Measurements from ENCODE around the gene JAKMIP3. TPM values are rescaled to one million over a fixed set of nuclear protein-coding genes. Genes with fewer than 3 reads are reported as not detected.
"Not testable (repeated sequence)": the region's sequence is repeated elsewhere in the genome, so short reads cannot be mapped to it uniquely, and the experiment has no call there.

JAKMIP3 gene
- total RNA-seq, 1 experiment from 2014 or later = 1.0 TPM

DNA sequence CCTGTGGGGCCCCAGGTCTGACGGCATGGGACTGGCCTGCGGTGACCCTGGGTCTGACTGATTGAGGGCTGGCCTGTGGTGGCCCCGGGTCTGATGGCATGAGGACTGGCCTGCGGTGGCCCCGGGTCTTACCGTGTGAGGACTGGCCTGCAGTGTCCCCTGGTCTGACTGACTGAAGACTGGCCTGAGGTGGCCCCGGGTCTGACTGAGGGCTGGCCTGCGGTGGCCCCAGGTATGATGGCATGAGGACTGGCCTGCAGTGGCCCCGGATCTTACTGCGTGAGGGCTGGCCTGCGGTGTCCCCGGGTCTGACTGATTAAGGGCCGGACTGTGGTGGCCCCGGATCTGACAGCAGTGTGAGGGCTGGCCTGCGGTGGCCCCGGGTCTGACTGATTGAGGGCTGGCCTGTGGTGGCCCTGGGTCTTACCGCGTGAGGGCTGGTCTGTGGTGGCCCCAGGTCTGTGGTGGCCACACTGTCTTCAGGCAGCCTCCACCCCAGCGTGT lies 10.9 kb downstream of the JAKMIP3 start:
- H2AFZ ChIP-seq (ENCODE audit: low read length) = no peak overlapping the region
- BruUV-seq (replicated peaks) = no TSS peak
- POLR2A ChIA-PET (ENCODE audit: unreplicated experiment) = no interaction called here
- no peaks in the 10 kb centered on the region for H3K36me3 ChIP-seq (ENCODE audit: low read depth, low read length)
- CTCF ChIA-PET = no interaction called here
- no peaks in the 10 kb centered on the region for H4K20me1 ChIP-seq (ENCODE audit: low read length)
- no peak for TF ChIP-seq EZH2phosphoT487 (IDR thresholded peaks at IDR 0.05; ENCODE audit: borderline replicate concordance, low read length)
- H3K27ac ChIP-seq (ENCODE audit: low read length) = no peak overlapping the region
- H3K4me2 ChIP-seq (ENCODE audit: low read length) = no peak overlapping the region
- no peak for DNase-seq
- H3K9me2 ChIP-seq (replicated peaks; ENCODE audit: low read length) = no peaks in the 10 kb centered on the region
- no peaks in the 10 kb centered on the region for H3K27me3 ChIP-seq (ENCODE audit: low read length)
- H3K79me2 ChIP-seq (ENCODE audit: low read length) = no peaks in the 10 kb centered on the region
- H3K4me3 ChIP-seq (ENCODE audit: low read length) = no peak overlapping the region
- ATAC-seq = no peak
- no peaks in the 10 kb centered on the region for H3K9me3 ChIP-seq (ENCODE audit: low read length)
- H3K4me1 ChIP-seq (ENCODE audit: insufficient read depth, low read length) = no peaks in the 10 kb centered on the region
- no peak overlapping the region for H3K9ac ChIP-seq (ENCODE audit: low read length)
- intact Hi-C loops (cut with micrococcal nuclease) = no loop called here
- no peaks in the 10 kb centered on the region for H3F3A ChIP-seq (ENCODE audit: low read length, unreplicated experiment)

DNA sequence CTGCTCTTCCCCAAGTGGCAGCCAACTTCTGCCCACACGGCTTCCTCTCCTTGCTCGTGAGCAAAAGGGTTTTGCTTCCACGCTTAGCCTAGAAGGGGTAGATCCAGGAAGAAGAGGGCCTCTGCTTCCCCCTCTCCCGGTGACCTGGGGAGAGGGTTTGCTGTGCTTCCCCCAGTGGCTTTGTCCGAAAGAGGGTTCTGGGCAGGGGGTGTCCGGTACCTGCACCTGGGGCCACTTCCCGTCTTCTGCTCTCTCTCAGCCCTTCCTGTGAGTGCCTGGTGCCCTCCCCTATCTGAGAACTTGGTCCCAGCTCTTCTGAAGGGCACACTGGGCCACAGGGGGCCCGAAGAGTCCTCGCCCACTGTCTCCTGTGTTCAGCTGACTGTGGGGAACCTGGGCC lies 11.3 kb downstream of the JAKMIP3 start:
- Histone ChIP-seq H3K4me2 (ENCODE audit: low read length) (no peak overlapping the region), H3K9me3 (ENCODE audit: low read length) (no peaks in the 10 kb centered on the region), H3K27ac (ENCODE audit: low read length) (no peak overlapping the region), H2AFZ (ENCODE audit: low read length) (no peak overlapping the region), H4K20me1 (ENCODE audit: low read length) (no peaks in the 10 kb centered on the region), H3K79me2 (ENCODE audit: low read length) (no peaks in the 10 kb centered on the region), H3K4me3 (ENCODE audit: low read length) (no peak overlapping the region), H3K4me1 (ENCODE audit: insufficient read depth, low read length) (no peaks in the 10 kb centered on the region), H3K36me3 (ENCODE audit: low read depth, low read length) (no peaks in the 10 kb centered on the region), H3F3A (ENCODE audit: low read length, unreplicated experiment) (no peaks in the 10 kb centered on the region), H3K27me3 (ENCODE audit: low read length) (no peaks in the 10 kb centered on the region), H3K9me2 (replicated peaks; ENCODE audit: low read length) (no peaks in the 10 kb centered on the region), H3K9ac (ENCODE audit: low read length) (no peak overlapping the region)
- intact Hi-C loops (cut with micrococcal nuclease) = no loop called here
- DNase-seq (no peak), ATAC-seq (no peak)
- CTCF ChIA-PET = no interaction called here
- TF ChIP-seq, protein P1, sequence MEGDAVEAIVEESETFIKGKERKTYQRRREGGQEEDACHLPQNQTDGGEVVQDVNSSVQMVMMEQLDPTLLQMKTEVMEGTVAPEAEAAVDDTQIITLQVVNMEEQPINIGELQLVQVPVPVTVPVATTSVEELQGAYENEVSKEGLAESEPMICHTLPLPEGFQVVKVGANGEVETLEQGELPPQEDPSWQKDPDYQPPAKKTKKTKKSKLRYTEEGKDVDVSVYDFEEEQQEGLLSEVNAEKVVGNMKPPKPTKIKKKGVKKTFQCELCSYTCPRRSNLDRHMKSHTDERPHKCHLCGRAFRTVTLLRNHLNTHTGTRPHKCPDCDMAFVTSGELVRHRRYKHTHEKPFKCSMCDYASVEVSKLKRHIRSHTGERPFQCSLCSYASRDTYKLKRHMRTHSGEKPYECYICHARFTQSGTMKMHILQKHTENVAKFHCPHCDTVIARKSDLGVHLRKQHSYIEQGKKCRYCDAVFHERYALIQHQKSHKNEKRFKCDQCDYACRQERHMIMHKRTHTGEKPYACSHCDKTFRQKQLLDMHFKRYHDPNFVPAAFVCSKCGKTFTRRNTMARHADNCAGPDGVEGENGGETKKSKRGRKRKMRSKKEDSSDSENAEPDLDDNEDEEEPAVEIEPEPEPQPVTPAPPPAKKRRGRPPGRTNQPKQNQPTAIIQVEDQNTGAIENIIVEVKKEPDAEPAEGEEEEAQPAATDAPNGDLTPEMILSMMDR (conservative IDR thresholded peaks at IDR 0.05; ENCODE audit: low read depth, low read length) = no peak
- TF ChIP-seq EZH2 (IDR thresholded peaks at IDR 0.05; ENCODE audit: low read length, unreplicated experiment) (no peak), EZH2phosphoT487 (IDR thresholded peaks at IDR 0.05; ENCODE audit: borderline replicate concordance, low read length) (no peak)
- no TSS peak for BruUV-seq (replicated peaks)
- POLR2A ChIA-PET (ENCODE audit: unreplicated experiment) = no interaction called here

DNA sequence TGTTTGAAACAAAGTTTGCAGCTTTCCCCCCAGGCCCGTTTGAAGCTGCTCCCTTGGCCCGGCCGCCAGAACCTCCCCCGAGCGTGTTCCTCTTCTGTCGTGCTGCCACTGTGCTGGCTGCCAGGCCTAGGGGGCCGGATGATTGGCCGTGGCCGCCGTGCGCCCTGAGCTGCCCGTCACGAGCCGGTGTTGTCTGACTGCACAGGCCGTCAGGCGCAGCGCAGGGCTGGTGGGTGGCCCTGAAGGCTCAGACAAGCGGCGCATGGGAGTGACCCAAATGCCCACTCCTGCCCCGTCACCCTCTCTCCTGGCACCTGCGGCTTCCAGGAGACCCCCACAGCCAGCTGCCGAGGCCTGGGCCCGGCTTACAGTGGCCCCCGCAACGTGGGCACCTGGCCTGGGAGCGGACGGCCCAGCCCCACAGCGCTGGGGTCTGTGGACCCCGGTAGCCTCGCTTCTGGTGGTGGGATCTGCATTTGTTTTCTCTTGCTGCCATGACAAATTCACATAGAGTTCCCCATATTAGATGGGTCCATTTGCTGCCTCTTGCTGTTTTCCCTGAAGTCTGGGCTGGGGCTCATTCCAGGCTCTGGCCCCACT lies 13.1 kb downstream of the JAKMIP3 start:
- DNase-seq = no peak
- CTCF ChIA-PET = no interaction called here
- TF ChIP-seq, protein P1 (conservative IDR thresholded peaks at IDR 0.05; ENCODE audit: low read depth, low read length) = no peak
- no peak for TF ChIP-seq EZH2 (IDR thresholded peaks at IDR 0.05; ENCODE audit: low read length, unreplicated experiment)
- no peak for TF ChIP-seq EZH2phosphoT487 (IDR thresholded peaks at IDR 0.05; ENCODE audit: borderline replicate concordance, low read length)
- no peaks in the 10 kb centered on the region for H4K20me1 ChIP-seq (ENCODE audit: low read length)
- H3K9me3 ChIP-seq (ENCODE audit: low read length) = no peaks in the 10 kb centered on the region
- H3K36me3 ChIP-seq (ENCODE audit: low read depth, low read length) = no peaks in the 10 kb centered on the region
- intact Hi-C loops (cut with micrococcal nuclease) = no loop called here
- no peak overlapping the region for H3K4me2 ChIP-seq (ENCODE audit: low read length)
- no TSS peak for BruUV-seq (replicated peaks)
- H3K9ac ChIP-seq (ENCODE audit: low read length) = no peak overlapping the region
- H3K4me1 ChIP-seq (ENCODE audit: insufficient read depth, low read length) = no peaks in the 10 kb centered on the region
- no peaks in the 10 kb centered on the region for H3K9me2 ChIP-seq (replicated peaks; ENCODE audit: low read length)
- POLR2A ChIA-PET (ENCODE audit: unreplicated experiment) = no interaction called here
- no peaks in the 10 kb centered on the region for H3K27me3 ChIP-seq (ENCODE audit: low read length)
- H3K79me2 ChIP-seq (ENCODE audit: low read length) = no peaks in the 10 kb centered on the region
- H2AFZ ChIP-seq (ENCODE audit: low read length) = no peak overlapping the region
- no peak overlapping the region for H3K4me3 ChIP-seq (ENCODE audit: low read length)
- H3F3A ChIP-seq (ENCODE audit: low read length, unreplicated experiment) = no peaks in the 10 kb centered on the region
- ATAC-seq = no peak
- H3K27ac ChIP-seq (ENCODE audit: low read length) = no peak overlapping the region

DNA sequence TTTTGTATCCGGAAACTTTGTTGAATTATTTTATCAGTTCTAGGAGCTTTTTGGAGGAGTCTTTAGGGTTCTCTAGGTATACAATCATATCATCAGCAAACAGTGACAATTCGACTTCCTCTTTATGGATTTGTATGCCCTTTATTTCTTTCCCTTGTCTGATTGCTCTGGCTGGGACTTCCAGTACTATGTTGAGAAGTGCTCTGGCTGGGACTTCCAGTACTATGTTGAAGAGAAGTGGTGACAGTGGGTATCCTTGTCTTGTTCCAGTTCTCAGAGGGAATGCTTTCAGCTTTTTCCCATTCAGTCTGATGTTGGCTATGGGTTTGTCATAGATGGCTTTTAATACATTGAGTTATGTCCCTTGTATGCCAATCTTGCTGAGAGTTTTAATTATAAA lies 18.6 kb downstream of the JAKMIP3 start:
- H3K4me1 ChIP-seq (ENCODE audit: insufficient read depth, low read length); H3K4me3 ChIP-seq (ENCODE audit: low read length); H3K9me3 ChIP-seq (ENCODE audit: low read length); ATAC-seq; POLR2A ChIA-PET (ENCODE audit: unreplicated experiment); DNase-seq; H2AFZ ChIP-seq (ENCODE audit: low read length); intact Hi-C loops (cut with micrococcal nuclease); H3K27ac ChIP-seq (ENCODE audit: low read length); H3K9me2 ChIP-seq (replicated peaks; ENCODE audit: low read length); CTCF ChIA-PET; H4K20me1 ChIP-seq (ENCODE audit: low read length); H3K4me2 ChIP-seq (ENCODE audit: low read length); H3K27me3 ChIP-seq (ENCODE audit: low read length); H3K36me3 ChIP-seq (ENCODE audit: low read depth, low read length); H3K9ac ChIP-seq (ENCODE audit: low read length); BruUV-seq (replicated peaks); H3K79me2 ChIP-seq (ENCODE audit: low read length); H3F3A ChIP-seq (ENCODE audit: low read length, unreplicated experiment): not testable (repeated sequence)

DNA sequence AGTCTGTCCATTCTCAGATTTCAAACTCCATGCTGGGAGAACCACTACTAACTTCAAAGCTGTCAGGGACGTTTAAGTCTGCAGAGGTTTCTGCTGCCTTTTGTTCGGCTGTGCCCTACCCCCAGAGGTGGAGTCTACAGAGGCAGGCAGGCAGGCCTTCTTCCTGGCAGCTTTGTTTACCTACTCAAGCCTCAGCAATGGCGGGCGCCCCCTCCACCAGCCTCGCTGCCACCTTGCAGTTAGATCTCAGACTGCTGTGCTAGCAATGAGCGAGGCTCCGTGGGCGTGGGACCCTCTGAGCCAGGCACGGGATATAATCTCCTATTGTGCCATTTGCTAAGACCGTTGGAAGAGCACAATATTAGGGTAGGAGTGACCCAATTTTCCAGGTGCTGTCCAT lies 27.5 kb downstream of the JAKMIP3 start:
- H3K4me2 ChIP-seq (ENCODE audit: low read length); H3K9ac ChIP-seq (ENCODE audit: low read length); H3K27ac ChIP-seq (ENCODE audit: low read length); H3K27me3 ChIP-seq (ENCODE audit: low read length); H3K79me2 ChIP-seq (ENCODE audit: low read length); H4K20me1 ChIP-seq (ENCODE audit: low read length); BruUV-seq (replicated peaks); CTCF ChIA-PET; H3F3A ChIP-seq (ENCODE audit: low read length, unreplicated experiment); H2AFZ ChIP-seq (ENCODE audit: low read length); H3K4me3 ChIP-seq (ENCODE audit: low read length); H3K36me3 ChIP-seq (ENCODE audit: low read depth, low read length); H3K9me3 ChIP-seq (ENCODE audit: low read length); DNase-seq; H3K9me2 ChIP-seq (replicated peaks; ENCODE audit: low read length); POLR2A ChIA-PET (ENCODE audit: unreplicated experiment); intact Hi-C loops (cut with micrococcal nuclease); ATAC-seq: not testable (repeated sequence)
- H3K4me1 ChIP-seq (ENCODE audit: insufficient read depth, low read length) = peaks cover 26% of the 10 kb centered on the region

Measured in PC-3 (cell line).